GM12878 (cell line): ENCODE data around the gene FANCL. TPM values are rescaled to one million over a fixed set of nuclear protein-coding genes. Genes with fewer than 3 reads are reported as not detected.

Experiments used
- ATAC-seq: fragments of 200-7000 bp; cut with Tn5 transposase; 3 replicates; pipeline ENCODE4 v1.9.1; 2020; ENCODE audit warnings: mild to moderate bottlenecking, moderate library complexity
- BruUV-seq: library from RNA; stranded (reverse); fragments of 400-500 nt; replicated peaks from 2 replicates; lab custom pipeline; 2021; lab: Mats Ljungman, UMichigan
- CTCF ChIA-PET: fragments of 300-600 bp; sonication (Branson Sonifier 250); formaldehyde crosslinking; extraction: SDS; loops from one replicate; lab custom pipeline; 2021; ENCODE audit warnings: inconsistent platforms; lab: Yijun Ruan, JAX
- POLR2A ChIA-PET: fragments of 350-600 bp; formaldehyde crosslinking; extraction: SDS; loops from one replicate; lab custom pipeline; 2021; ENCODE audit warnings: inconsistent platforms; lab: Charles Lee
- RAD21 ChIA-PET: fragments of 300-600 bp; sonication (Branson Sonifier 250); formaldehyde crosslinking; loops from one replicate; lab custom pipeline; 2023; ENCODE audit warnings: antibody characterized with exemption; ENCODE audit not compliant: unreplicated experiment; lab: Charles Lee
- SMC1A ChIA-PET: fragments of 300-600 bp; sonication (Branson Sonifier 250); formaldehyde crosslinking; loops from one replicate; lab custom pipeline; 2023; ENCODE audit not compliant: unreplicated experiment, uncharacterized antibody; lab: Charles Lee
- DNase-seq: peaks from one replicate; pipeline ENCODE4 v3.0.0-alpha.2; 2011; ENCODE audit warnings: low read depth, low spot score
- FAIRE-seq: peaks from 3 replicates; lab custom pipeline; 2011; peaks lifted over from hg19 to GRCh38; lab: Jason Lieb, UNC
- H2AFZ ChIP-seq: 2 replicates; pipeline ENCODE4 v1.6.0; 2011; ENCODE audit warnings: low read depth, low read length, control low read depth; ENCODE audit not compliant: control insufficient read depth
- H3K27ac ChIP-seq: 2 replicates; pipeline ENCODE4 v1.5.1; 2011; ENCODE audit warnings: control low read depth; ENCODE audit not compliant: control insufficient read depth, insufficient read depth
- H3K27me3 ChIP-seq, 2 experiments: replicated peaks in 1 of 2; 2 replicates each; pipeline versions ENCODE4 v1.6.0 to v1.6.1; 2011; ENCODE audit warnings: low read length in 1 of 2; ENCODE audit not compliant: control insufficient read depth in 2 of 2, insufficient read depth in 2 of 2
- H3K36me3 ChIP-seq, 2 experiments: 2 replicates each; pipeline ENCODE4 v1.5.1; 2011; ENCODE audit warnings: low read length in 1 of 2; ENCODE audit not compliant: control insufficient read depth in 2 of 2, insufficient read depth in 2 of 2
- H3K4me1 ChIP-seq: 2 replicates; pipeline ENCODE4 v1.6.1; 2011; ENCODE audit warnings: mild to moderate bottlenecking, low read length, moderate library complexity, mixed read lengths; ENCODE audit not compliant: control insufficient read depth, insufficient read depth
- H3K4me2 ChIP-seq: 2 replicates; pipeline ENCODE4 v1.6.0; 2011; ENCODE audit warnings: control low read depth; ENCODE audit not compliant: control insufficient read depth, insufficient read depth
- H3K4me3 ChIP-seq: fragments of 200-600 bp; sonication (generic); 2 replicates; pipeline ENCODE4 v1.5.1; 2016
- H3K79me2 ChIP-seq: 2 replicates; pipeline ENCODE4 v1.6.0; 2011; ENCODE audit warnings: low read length; ENCODE audit not compliant: control insufficient read depth, insufficient read depth
- H3K9ac ChIP-seq: 2 replicates; pipeline ENCODE4 v1.8.0; 2011; ENCODE audit warnings: low read length, control low read depth, mixed read lengths; ENCODE audit not compliant: control insufficient read depth, insufficient read depth
- H3K9me3 ChIP-seq: replicated peaks from 3 replicates; pipeline ENCODE4 v1.5.1; 2011; ENCODE audit warnings: mild to moderate bottlenecking, low read length; ENCODE audit not compliant: control insufficient read depth, insufficient read depth
- H4K20me1 ChIP-seq: 2 replicates; pipeline ENCODE4 v1.6.0; 2011; ENCODE audit not compliant: control insufficient read depth, insufficient read depth
- EED ChIP-seq: sonication (generic); IDR thresholded peaks from 2 replicates; pipeline ENCODE4 v1.6.1; 2016; ENCODE audit warnings: antibody characterized with exemption, low read depth
- GABPA ChIP-seq: IDR thresholded peaks from 2 replicates; pipeline ENCODE4 v1.6.1; 2014; ENCODE audit warnings: antibody characterized with exemption, low read depth, mild to moderate bottlenecking, inconsistent platforms
- GATAD2B ChIP-seq: fragments of 450-650 bp; conservative IDR thresholded peaks from 2 replicates; pipeline ENCODE4 v1.6.1; 2017; ENCODE audit warnings: low read depth, mild to moderate bottlenecking, moderate library complexity
- MTA2 ChIP-seq: fragments of 450-650 bp; IDR thresholded peaks from 2 replicates; pipeline ENCODE4 v1.6.1; 2016; ENCODE audit warnings: low read depth, mild to moderate bottlenecking, moderate library complexity
- MYB ChIP-seq: fragments of 150-350 bp; IDR thresholded peaks from 2 replicates; pipeline ENCODE4 v1.6.1; 2014; ENCODE audit warnings: mild to moderate bottlenecking, low read depth, low read length, borderline replicate concordance
- SMAD5 ChIP-seq: IDR thresholded peaks from 2 replicates; pipeline ENCODE4 v1.6.1; 2016; ENCODE audit warnings: antibody characterized with exemption, low read depth
- ZBTB40 ChIP-seq: fragments of 450-650 bp; IDR thresholded peaks from 2 replicates; pipeline ENCODE4 v1.6.1; 2016; ENCODE audit warnings: mild to moderate bottlenecking, moderate library complexity, borderline replicate concordance
- WGBS: methylation state at CpG from one replicate; pipeline ENCODE4 v1.1.6; 2016; ENCODE audit warnings: low lambda C conversion rate; ENCODE audit not compliant: insufficient replicate concordance, insufficient coverage; ENCODE audit errors: missing lambda C conversion rate; 5-methylcytosine and 5-hydroxymethylcytosine counted together
- in situ Hi-C: fragments of 300-500 bp; cut with MboI; formaldehyde crosslinking; loops from 9 replicates; pipeline ENCODE4 v1.14.3; 2018; ENCODE audit warnings: mixed read lengths
- intact Hi-C: fragments of 100-400 bp; cut with micrococcal nuclease; formaldehyde crosslinking; loops from one replicate; pipeline ENCODE4 v1.14.2; 2022; ENCODE audit not compliant: unreplicated experiment
- polyA plus RNA-seq, 11 experiments: library from polyadenylated mRNA; depleted of rRNA in 4 of 11; unstranded in 6 of 11; stranded (reverse) in 5 of 11; fragments of >200 nt; fragmentation: Nextera tagmentation in 4 of 11; fragmentation: Illumina TruSeq in 1 of 11; extraction: Ambion mirVana in 4 of 11; extraction: Trizol in 1 of 11; gene quantifications; 1 replicate in 1 of 11; 2 replicates in 10 of 11; pipeline versions ENCODE4 v1.2.1 to v1.2.3, GENCODE V29; 2011 to 2016; ENCODE audit warnings: inconsistent platforms in 2 of 11, missing spikeins in 2 of 11, low read depth in 1 of 11
- total RNA-seq, 4 experiments: library from RNA; depleted of rRNA in 3 of 4; stranded (reverse); fragments of >200 nt in 3 of 4; fragmentation: Illumina TruSeq in 1 of 4; extraction: Trizol in 1 of 4; gene quantifications; 2 replicates each; pipeline versions ENCODE4 v1.2.1 to v1.2.3, GENCODE V29; 2013 to 2021

The FANCL gene
- total and polyA plus RNA-seq, 10 of the 15 experiments (the other 5 are each of a cell fraction or from before 2014, with no cell fraction given): 30.8 to 90.5 (median 52.3) TPM

- DNase-seq (no peak), ATAC-seq (no peak), FAIRE-seq (no peak)
- Histone ChIP-seq H3K36me3 (peaks cover 2 to 19% of the 10 kb centered on the region in 2 experiments), H2AFZ (no peak overlapping the region), H3K9me3 (no peaks in the 10 kb centered on the region), H3K4me3 (no peak overlapping the region), H3K27ac (no peak overlapping the region), H3K4me1 (no peaks in the 10 kb centered on the region), H3K27me3 (no peaks in the 10 kb centered on the region), H3K4me2 (no peak overlapping the region), H3K9ac (no peak overlapping the region), H3K79me2 (no peaks in the 10 kb centered on the region), H4K20me1 (no peaks in the 10 kb centered on the region)
- ChIA-PET RAD21 (interaction anchor here (1.6 kb wide), 1 partner anchor 253 kb away, joined by 6 read pairs; no protein-coding TSS in a partner anchor), POLR2A (interaction anchor here (0.6 kb wide), 1 partner anchor 104 kb away, joined by 6 read pairs; no protein-coding TSS in a partner anchor), CTCF (interaction anchor here (0.6 to 1.7 kb wide), 6 partner anchors 9 to 398 kb away, joined by 3 to 5 read pairs (median 3); no protein-coding TSS in a partner anchor), SMC1A (interaction anchor here (0.9 to 3.0 kb wide), 8 partner anchors 10 to 250 kb away, joined by 3 to 10 read pairs (median 4); no protein-coding TSS in a partner anchor)
- in situ Hi-C loops (no loop called here), intact Hi-C loops (loop anchor here (5.0 kb wide), 1 partner anchor 251 kb away; no protein-coding TSS in a partner anchor)
- BruUV-seq: no TSS peak
- 97% methylated on average over 4 of the region's 4 CpGs for WGBS
- no peak for TF ChIP-seq GATAD2B
These were observed 82.6 kb downstream of the FANCL start for GRCh38 chr2:58158481-58158880.

GRCh38 chr2:58157754-58158153, 83.4 kb downstream of the FANCL start:
- H3K9me3 ChIP-seq: no peaks in the 10 kb centered on the region
- no peak for FAIRE-seq
- TF ChIP-seq EED (no peak), GABPA (no peak), MYB (no peak), SMAD5 (no peak), ZBTB40 (peak; percentile 48; the same call in 1 of the 2 replicates), MTA2 (no peak)
- no peak overlapping the region for H3K27ac ChIP-seq
- H4K20me1 ChIP-seq: no peaks in the 10 kb centered on the region
- ATAC-seq: no peak
- no TSS peak for BruUV-seq
- SMC1A ChIA-PET: interaction anchor here (0.9 to 3.0 kb wide), 8 partner anchors 10 to 249 kb away, joined by 3 to 10 read pairs (median 4); no protein-coding TSS in a partner anchor
- H3K4me1 ChIP-seq: no peaks in the 10 kb centered on the region
- in situ Hi-C loops: no loop called here
- no peak overlapping the region for H3K9ac ChIP-seq
- H3K4me2 ChIP-seq: no peak overlapping the region
- no peaks in the 10 kb centered on the region for H3K27me3 ChIP-seq
- CTCF ChIA-PET: interaction anchor here (0.6 to 1.7 kb wide), 6 partner anchors 10 to 398 kb away, joined by 3 to 5 read pairs (median 3); no protein-coding TSS in a partner anchor
- POLR2A ChIA-PET: interaction anchor here (0.6 kb wide), 1 partner anchor 104 kb away, joined by 6 read pairs; no protein-coding TSS in a partner anchor
- no peak overlapping the region for H3K4me3 ChIP-seq
- H3K36me3 ChIP-seq: peaks cover 2 to 19% of the 10 kb centered on the region in 2 experiments
- no peaks in the 10 kb centered on the region for H3K79me2 ChIP-seq
- no peak overlapping the region for H2AFZ ChIP-seq
- RAD21 ChIA-PET: interaction anchor here (1.6 kb wide), 1 partner anchor 252 kb away, joined by 6 read pairs; no protein-coding TSS in a partner anchor
- intact Hi-C loops: loop anchor here (5.0 kb wide), 1 partner anchor 250 kb away; no protein-coding TSS in a partner anchor
- no peak for DNase-seq
